PFSK-1 (cell line): ENCODE data around the gene OSBPL9.

Experiments used
- POLR2AphosphoS5 ChIP-seq: IDR thresholded peaks from 2 replicates; pipeline ENCODE4 v1.6.1; 2012; ENCODE audit warnings: low read depth, mild to moderate bottlenecking, control low read depth, low read length, moderate library complexity
- SIN3A ChIP-seq: IDR thresholded peaks from 2 replicates; pipeline ENCODE4 v1.6.1; 2012; ENCODE audit warnings: mild to moderate bottlenecking, low read length, moderate library complexity, borderline replicate concordance; ENCODE audit not compliant: insufficient read depth
- TAF1 ChIP-seq: IDR thresholded peaks from 2 replicates; pipeline ENCODE4 v1.6.1; 2012; ENCODE audit warnings: low read length, control low read depth, borderline replicate concordance; ENCODE audit not compliant: insufficient read depth

GRCh38 chr1:51615780-51616291 lies 1.1 kb upstream of the OSBPL9 start:
- TF ChIP-seq SIN3A, result no peak
- TF ChIP-seq TAF1, result no peak
- no peak for TF ChIP-seq POLR2AphosphoS5
